Measurements from ENCODE around the gene FRMD8.

Gene FRMD8

GRCh38 chr11:65425105-65425970 lies 38.9 kb downstream of the FRMD8 start:
- DNase-seq (ENCODE audit: low spot score): peak; percentile 75

- peak; percentile 88 for DNase-seq (ENCODE audit: low spot score)
Observed at GRCh38 chr11:65425971-65426838, 39.8 kb downstream of the FRMD8 start.

- peak; percentile 69 for DNase-seq (ENCODE audit: low spot score)
Observed at GRCh38 chr11:65426839-65427690, 40.6 kb downstream of the FRMD8 start.

- peak; percentile 65 for DNase-seq (ENCODE audit: low spot score)
Observed at GRCh38 chr11:65427691-65428577, 41.5 kb downstream of the FRMD8 start.

GRCh38 chr11:65428578-65429067 lies 42.2 kb downstream of the FRMD8 start:
- peak; percentile 50 for DNase-seq (ENCODE audit: low spot score)

GRCh38 chr11:65429068-65429681 lies 42.7 kb downstream of the FRMD8 start:
- peak; percentile 64 for DNase-seq (ENCODE audit: low spot score)

GRCh38 chr11:65429724-65430405 lies 43.4 kb downstream of the FRMD8 start:
- DNase-seq (ENCODE audit: low spot score): peak; percentile 50

- DNase-seq (ENCODE audit: low spot score): peak; percentile 43
Observed at GRCh38 chr11:65430406-65431217, 44.2 kb downstream of the FRMD8 start.

- DNase-seq (ENCODE audit: low spot score): no peak
Observed at GRCh38 chr11:65431451-65432099, 45.1 kb downstream of the FRMD8 start.

- DNase-seq (ENCODE audit: low spot score): no peak
Observed at GRCh38 chr11:65432100-65432650, 45.7 kb downstream of the FRMD8 start.

GRCh38 chr11:65432686-65433582 lies 46.5 kb downstream of the FRMD8 start:
- DNase-seq (ENCODE audit: low spot score): peak; percentile 61

- DNase-seq (ENCODE audit: low spot score): no peak
Observed at GRCh38 chr11:65433657-65434056, 47.2 kb downstream of the FRMD8 start.

- no peak for DNase-seq (ENCODE audit: low spot score)
Observed at GRCh38 chr11:65434057-65434666, 47.7 kb downstream of the FRMD8 start.

GRCh38 chr11:65434667-65435410 lies 48.4 kb downstream of the FRMD8 start:
- DNase-seq (ENCODE audit: low spot score): no peak

- no peak for DNase-seq (ENCODE audit: low spot score)
Observed at GRCh38 chr11:65435411-65435931, 49.0 kb downstream of the FRMD8 start.

All from SW480 (cell line).